GM21360 (cell line): ENCODE data around the gene MMRN2.
"Not testable (repeated sequence)": the region's sequence is repeated elsewhere in the genome, so short reads cannot be mapped to it uniquely, and the experiment has no call there.

Experiments used
- ATAC-seq: cut with Tn5 transposase; IDR thresholded peaks from one replicate; pipeline ENCODE4 v1.9.1; 2021; ENCODE audit warnings: mild to moderate bottlenecking, moderate library complexity; ENCODE audit not compliant: unreplicated experiment

Gene MMRN2

DNA sequence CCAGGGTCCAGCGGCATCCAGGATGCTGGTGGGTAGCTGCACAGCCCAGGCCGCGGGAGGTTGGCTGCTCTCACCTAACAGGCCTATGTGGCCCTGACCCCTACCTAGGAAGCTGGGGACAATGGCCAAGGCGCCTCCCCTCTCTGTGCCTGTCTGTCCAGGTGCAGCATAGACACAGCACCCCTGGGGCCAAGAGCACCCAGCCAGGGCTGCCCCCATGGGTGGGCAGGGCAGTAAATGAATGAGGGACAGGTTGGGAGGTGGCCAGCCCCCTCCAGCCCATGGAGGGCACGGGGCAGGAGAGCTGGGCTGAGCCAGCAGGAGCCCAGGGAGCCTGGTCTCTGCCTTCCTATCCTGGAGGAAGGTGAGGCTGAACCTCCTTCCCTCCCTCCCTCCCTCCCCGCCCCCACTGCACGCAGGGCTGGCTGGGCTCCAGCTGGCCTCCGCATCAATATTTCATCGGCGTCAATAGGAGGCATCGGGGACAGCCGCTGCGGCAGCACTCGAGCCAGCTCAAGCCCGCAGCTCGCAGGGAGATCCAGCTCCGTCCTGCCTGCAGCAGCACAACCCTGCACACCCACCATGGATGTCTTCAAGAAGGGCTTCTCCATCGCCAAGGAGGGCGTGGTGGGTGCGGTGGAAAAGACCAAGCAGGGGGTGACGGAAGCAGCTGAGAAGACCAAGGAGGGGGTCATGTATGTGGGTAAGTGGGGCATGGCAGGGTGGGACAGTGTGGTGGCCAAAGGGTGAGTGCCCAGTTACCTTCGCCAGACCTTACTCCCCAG lies 893 bp upstream of the MMRN2 start, which contains the start of gene SNCG:
TSS of gene SNCG (plus strand) at position 484 of the 785 bp plus-strand sequence. CDS start at position 583, 99 bp downstream.
- ATAC-seq = no peak

DNA sequence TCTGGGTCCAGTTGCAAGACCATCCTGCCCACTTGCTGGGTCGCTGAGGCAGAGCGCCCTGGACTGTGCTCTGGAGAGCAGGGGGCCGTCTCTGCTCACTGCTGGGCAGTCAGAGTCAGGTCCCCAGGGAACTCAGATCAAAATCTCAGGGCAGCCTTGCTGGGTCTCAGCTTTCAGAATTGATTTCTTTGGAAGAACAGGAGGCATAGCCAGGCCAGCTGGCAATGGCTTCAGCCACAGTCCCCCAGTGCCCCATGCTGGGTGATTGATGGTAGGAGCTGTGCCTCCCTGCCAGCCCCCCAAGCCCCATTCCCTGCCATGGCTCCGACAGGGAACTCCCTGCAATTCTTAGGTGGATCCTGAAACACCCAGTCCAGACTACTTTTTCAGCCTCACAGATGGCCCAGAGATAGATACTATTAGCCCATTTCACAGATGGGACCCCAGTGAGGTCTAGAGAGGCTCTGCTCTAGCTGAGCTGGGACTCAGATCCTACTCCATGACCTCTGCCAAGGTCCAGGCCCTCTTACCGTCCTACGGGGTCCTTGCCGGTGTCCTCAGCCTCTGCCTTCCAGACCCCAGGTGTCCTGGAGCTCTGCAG lies 467 bp downstream of the MMRN2 start:
- ATAC-seq = no peak

DNA sequence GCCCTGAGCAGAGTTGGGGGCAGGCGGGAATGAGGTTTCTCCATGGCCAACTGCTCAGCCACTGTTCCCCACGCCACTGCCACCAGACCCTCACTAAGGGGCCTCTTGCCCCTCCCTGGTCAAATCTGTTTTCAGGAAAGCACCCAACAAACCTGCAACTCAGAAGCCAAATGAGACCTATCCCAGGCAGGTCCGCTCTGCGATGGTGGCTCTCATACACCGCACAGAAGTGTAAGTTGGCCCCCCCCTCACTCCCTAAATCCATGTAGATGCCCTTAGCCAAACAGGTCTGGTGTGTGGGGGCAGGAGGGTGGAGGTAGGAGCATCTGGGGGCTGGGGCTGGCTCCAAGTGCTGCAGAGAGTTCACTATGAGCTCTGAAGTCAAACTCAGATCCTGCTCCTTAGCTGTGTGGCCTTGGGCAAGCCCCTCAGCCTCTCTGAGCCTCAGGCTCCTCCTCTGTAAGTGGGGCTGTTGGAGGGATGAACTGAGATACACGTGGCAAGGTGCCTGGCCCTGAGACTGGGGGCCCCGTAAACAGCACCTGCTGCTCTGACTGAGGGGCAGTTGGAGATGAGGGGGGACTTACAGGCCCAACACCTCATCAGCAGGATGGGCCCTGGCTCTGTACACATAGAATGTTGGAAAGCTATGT lies 1.1 kb downstream of the MMRN2 start:
- ATAC-seq = no peak

DNA sequence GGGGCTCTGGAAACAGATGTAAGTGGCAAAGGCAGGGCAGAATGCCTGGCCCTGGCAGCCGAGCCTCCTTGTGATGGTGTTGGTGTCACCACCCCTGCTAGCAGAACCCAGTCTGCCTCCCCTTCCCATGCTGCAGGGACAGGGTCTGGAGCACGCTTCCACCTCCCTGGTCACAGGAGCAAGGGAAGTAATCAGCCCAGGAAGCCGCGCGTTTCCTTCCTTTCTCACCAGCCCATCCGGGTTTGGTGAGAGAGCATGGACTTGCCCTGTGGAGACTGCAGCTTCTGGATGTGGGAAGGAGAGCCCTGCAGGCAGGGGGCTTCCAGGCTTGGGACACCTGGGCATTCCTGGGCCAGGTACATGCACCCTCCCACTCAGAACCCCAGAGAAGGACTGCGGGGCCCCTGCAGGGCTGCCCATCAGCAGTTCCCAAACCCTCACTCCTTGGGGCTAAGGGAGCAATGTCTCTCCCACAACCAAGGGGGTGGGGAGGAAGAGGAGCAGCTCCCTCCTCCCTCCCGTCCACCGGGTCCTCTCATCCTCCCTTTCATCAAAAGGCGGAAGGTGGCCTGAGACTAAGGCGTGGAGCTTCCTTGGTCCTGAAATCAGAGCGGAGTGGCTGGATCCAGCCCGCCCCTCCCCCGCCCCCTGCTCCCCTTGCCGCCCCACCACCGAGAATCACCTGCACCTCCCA lies 1.8 kb downstream of the MMRN2 start:
- ATAC-seq = no peak

DNA sequence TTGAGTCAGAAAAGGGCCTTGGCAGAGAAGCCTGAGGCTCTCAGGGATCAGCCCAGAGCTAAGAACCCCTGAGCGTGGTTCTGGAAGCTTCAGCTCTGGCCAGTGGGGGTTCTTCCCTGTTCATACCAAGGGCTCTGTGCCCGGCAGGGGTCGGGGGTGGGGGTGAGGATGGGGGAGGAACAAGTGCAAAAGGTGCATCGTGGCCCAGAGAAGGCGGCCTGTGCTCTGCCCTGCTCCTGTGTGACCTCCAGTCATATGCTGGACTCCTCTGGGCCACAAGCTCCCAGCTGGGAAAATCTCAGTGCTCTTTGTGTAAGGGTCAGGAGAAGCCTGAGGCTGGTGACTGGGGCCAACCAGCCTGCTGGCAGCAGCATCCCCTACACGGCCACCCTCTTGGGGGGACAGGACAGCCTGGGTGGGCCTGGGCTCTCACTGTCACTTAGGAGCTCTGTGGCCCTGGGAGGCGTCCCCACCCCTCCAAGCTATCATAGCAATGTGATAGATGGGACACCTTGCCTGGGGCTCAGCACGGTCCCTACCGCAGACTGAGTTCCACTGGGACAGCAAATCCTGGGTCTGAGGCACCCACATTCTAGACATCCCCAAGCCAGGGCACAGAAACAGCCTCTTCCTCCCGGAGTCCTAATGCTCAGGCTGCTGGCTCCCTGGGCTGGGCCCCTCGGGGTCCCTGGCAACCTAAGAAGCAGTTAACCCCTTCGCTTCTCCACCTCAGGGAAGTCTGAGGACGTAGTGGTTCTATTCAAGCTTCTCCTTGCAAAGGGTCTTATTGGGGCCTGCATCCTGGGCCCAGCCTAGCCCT lies 2.5 kb downstream of the MMRN2 start:
- ATAC-seq = no peak

DNA sequence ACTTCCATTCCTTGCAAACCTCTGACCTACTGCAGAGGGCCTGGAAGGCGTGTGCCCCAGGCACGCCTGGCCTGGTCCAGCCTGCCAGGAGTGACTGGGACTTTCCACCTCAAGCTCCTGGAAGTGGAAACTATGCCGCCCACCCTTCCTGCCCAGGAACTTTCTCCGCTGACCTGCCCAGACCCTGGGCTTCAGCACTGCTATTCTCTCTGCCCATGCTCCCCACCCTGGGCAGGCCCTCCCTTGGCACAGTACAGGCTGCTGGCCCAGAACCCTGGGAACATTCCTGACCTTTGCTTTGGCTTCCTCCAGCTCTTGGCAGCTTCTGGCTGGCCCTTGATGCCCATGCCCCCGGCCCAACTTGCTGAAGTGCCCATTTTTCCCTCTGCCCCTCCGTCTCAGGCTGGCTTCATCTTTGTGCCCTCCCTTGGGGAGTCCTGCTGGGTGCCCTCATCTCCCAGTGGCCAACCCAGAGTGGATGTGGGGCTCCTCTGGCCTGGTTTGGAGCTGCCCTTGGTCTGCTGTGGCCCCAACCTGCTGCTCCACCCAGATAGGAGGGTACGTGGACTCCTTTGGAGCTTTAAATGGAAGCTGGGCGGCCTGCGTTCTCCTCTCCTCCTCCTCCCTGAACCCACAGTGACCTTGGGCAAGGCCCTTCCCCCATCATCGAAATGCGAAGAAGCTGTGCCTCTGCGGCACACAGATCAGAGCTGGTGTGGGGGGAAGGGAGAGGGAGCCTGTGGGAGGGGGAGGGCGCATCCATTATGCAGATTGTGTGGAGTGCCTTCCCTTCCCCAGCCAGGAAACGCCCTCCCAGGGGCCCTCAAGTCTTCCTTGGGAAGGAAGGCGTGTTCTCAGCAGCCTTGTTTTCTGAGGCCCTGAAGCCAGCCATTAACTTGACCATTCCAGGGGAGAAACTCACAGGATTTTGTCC lies 3.4 kb downstream of the MMRN2 start:
- no peak for ATAC-seq

DNA sequence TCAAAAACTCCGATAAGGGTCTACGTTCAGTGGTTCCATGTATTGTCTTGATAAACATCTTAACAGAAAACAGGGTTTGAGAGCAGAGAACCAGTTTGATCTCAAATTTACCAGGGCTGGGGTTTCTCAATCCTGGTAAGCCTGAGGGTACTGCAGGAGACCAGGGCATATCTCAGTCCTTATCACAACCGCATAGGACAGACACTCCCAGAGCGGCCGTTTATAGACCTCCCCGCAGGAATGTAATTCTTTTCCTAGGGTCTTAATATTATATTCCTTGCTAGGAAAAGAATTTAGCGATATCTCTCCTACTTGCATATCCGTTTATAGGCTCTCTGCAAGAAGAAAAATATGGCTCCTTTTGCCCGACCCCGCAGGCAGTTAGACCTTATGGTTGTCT lies 4.7 kb downstream of the MMRN2 start:
- not testable (repeated sequence) for ATAC-seq

DNA sequence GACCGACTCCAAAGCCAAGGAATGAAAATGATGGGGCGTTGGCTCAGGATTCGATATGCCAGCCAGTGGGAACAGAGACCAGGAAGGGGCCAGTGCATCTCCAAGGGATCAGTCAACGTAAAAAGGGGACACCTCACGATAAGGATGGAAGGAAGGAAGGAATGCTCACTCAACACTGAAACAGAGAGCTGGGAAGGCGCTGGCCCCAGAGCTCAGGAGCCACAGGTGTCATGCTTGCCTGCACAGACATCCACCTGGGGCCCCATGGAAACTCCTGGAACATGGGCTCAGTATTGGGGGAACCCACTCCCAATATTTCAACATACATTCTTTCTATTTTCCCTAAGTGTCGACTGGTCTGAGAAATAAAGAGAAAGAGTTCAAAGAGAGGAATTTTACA lies 5.3 kb downstream of the MMRN2 start:
- no peak for ATAC-seq

DNA sequence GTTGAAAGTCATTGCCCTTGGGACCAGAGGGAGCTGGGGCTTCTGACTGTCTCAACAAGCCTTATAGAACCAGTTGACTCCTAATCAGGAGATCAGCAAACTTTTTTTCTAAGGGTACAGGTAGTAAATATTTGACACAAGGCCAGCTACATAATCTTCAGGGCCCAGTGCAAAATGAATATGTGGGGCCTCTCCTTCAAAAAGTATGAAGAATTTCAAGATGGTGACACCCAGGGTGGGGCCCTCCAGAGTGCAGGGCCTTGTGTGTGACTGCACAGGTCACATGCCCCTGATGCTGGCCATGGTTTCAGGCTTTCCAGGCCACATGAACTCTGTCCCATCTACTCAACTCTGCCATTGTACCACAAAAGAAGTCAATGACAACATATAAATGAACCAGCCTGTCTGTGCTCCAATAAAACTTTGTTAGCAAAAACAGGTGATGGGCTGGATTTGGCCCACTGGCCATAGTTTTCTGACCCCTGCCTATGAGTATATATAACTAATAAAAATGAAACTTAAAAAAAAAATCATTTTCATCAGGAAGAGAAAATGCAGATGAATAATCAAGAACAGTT lies 6.1 kb downstream of the MMRN2 start:
- ATAC-seq = no peak

DNA sequence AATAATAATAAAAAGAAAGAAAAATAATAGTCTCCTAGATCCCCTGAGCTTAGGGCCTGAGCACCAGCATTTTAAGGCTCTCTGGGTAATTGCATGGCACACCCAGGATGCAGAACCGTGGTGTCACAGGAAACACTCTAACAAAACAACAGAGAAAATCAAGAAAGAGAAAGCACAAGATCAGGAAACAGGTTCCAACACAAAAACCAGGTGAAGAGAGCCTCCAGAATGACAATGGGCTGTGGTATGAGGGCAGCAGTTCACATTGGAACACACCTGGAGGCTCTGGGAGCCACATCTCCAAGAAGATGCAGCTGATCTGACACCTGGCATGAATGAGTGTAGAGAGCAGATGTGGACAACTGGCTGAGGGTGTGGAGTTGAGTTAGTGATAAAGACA lies 7.1 kb downstream of the MMRN2 start:
- no peak for ATAC-seq

DNA sequence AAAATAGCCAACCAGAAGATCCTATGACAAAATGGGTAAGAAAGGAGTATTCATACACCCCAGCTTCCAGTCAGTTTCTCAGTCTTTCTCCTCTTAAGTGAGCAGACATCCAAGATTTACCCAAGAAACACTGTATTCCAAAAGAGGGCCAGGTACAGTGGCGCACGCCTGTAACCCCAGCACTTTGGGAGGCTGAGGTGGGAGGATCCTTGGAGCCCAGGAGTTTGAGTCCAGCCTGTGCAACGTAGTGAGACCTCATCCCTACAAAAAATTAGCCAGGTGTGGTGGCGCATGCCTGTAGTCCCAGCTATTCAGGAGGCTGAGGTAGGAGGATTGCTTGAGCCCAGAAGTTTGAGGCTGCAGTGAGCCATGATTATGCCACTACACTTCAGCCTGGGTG lies 9.6 kb downstream of the MMRN2 start:
- not testable (repeated sequence) for ATAC-seq

DNA sequence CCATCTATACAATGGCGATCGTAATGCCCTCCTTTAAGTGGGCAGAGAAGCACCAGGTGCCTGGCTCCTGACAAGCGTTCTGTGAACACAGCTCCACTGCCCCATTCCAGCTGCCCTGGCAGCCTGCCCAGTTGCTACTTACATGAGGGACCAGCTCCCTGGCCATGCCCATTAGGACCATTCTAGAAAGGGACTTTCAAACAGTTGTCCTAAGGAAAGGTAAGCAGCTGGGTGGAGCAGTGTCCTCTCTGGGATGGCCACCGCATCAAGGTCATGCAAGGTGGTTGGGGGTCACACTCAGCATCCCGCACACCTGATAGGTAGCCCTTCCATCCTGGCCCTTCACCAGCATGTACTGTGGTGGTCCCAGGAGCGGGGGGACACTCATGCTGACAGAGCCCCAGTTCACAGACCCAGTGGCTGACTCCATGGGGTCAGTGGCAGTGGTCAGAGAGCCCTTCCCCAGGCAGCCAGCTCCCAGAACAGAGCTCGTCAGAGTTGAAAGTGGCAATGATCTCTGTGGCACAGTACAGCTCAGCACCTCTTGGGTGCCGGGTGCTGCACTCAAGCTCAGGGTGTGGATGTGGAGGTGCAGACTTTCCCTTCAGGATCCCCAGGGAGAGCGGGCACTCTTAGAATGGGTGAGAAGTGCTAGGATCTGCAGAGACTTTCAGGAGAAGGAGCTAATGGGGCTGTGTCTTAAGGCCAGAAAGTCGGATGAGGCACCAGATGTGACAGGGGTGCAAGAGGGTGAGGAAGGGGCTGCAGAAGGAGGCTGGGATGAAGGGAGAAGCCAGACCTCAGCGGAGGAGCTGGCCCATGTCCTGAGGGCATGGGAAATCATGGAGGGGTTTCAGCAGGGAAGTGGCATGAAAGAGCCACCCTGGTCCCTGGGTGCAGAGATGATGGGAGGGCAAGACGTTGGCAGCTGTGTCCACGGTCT lies 10.9 kb downstream of the MMRN2 start:
- no peak for ATAC-seq

DNA sequence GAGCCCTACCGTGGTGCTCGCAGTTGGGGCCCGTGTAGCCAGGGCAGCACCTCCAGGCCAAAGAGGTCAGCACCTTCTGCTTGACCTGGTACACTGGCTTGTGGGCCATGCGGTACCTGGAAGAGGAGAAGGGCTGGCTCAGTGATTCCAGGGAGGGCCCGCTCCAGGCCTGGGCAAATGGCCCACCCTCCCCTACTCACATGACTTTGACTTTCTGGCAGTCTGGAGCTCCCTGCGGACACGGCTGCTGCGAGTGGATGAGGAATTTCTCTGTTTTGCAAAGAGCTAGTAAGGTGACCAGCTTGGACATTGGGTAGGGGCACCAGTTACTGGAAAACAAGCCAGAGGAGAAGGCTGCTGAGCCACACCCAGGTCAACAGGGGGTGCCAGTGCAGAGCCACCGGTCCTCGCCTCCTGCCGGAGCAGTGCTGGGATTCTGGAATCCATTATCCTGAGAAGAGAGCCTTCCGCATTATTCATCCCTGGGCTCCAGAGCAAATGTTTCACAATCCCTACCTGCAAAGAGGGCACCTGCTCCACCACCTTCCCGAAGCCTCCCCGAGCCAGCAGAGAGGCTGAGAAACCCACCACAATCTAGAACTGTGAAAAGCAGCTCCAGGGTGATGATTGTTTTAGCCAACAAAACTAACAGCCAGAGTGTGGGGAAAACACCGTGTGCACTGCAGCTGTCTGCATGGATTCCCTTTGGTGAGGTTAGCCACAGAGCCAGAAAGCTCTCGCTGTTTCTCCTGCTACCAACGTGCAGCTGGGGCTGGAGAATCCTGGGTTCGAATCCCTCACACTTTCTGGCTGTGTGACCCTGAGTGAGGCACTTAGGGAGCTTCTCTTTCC lies 11.8 kb downstream of the MMRN2 start:
- no peak for ATAC-seq

DNA sequence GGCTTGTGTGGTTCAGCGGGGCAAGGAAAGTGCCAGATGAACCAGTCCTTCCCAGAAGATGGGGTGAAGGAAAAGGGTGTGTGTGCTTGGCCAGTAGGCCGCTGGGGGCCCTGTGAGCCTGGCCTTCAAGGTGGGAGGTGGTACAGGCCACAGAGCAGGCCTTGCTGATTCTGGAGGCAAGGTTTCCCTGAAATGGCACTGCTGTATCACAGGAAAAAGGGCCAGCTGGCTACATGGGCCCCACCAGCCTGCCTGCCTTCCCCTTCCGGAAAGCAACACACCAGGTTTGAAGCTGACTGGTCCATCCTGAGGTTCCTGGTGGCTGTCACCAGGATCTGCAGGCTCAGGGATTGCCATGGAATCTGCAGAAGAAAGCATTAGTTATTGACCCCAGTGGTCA lies 12.5 kb downstream of the MMRN2 start:
- ATAC-seq = no peak

DNA sequence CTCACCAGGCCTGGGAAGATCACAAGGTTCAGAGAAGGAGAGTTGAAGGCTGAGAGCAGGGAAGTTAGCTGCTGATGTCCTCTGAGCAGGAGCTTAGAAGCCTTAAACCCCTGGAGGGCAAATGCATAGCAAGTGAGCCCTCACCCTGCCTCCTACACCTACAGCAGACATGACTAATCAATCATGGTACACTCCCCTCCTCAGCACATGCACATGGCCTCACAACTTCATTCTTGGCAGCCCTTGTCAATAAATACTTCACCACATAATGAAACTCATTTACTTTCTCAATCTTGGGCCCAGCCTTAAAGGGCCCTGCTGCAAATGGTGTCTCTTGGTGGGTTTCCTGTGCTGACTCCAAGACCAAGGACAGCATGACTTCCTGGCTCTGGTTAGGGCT lies 12.9 kb downstream of the MMRN2 start:
- no peak for ATAC-seq

DNA sequence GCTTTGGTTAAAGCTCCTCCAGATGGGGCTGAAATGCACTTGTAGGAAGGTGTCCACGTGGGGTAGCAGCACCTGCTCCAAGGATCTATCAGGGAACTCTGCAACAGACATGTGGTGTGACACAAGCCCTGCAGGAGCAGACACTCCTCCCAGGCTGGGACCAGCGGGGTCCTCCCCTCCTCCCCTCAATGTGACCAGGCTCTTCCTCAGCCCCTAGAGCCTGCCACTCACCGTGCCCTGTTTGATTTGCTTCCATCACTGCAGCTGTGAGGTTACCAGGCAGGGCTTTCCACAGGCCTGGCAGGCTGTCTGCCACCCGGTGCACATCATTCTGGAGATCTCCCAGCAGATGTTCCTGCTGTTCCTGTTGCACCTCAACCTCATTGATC lies 13.4 kb downstream of the MMRN2 start:
- no peak for ATAC-seq

DNA sequence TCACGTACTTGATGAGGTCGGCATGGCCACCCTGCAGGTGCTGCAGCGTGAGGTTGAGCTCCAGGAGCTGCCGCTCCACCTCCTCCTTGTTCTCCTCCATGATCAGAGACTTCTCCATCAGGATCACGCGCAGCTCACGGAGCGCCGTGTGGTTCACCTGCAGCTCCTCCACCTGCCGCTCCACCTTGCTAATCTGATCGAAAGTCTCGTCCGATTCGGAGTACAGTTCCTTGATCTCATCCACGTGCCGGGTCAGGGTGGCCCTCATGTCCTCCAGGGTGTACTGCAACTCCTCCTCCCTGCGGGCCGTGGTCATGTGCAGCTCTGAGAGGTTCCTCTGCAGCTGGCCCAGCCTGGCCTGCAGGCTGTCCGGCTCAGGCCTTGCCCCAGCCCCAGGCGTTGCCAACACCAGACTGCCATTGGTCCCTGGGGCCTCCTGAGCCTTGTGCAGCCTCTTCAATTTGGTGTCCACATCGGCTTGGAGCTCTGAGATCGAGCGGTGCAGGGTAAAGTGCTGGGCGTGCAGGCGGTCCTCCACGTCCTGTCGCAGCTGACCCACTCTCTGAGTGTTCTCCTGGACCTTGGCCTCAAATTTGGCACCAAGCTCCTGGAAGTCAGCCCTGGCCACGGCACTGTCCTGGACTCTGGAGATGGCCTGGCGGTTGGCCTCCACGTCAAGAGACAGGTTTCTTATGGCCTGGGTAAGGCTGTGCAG lies 13.9 kb downstream of the MMRN2 start:
- no peak for ATAC-seq
